Measurements from ENCODE around the gene ZNF581. TPM values are rescaled to one million over a fixed set of nuclear protein-coding genes. Genes with fewer than 3 reads are reported as not detected.

The ZNF581 gene
- total RNA-seq, 3 donors from 2014 or later: 10.7 to 16.8 (median 16.7) TPM

DNA sequence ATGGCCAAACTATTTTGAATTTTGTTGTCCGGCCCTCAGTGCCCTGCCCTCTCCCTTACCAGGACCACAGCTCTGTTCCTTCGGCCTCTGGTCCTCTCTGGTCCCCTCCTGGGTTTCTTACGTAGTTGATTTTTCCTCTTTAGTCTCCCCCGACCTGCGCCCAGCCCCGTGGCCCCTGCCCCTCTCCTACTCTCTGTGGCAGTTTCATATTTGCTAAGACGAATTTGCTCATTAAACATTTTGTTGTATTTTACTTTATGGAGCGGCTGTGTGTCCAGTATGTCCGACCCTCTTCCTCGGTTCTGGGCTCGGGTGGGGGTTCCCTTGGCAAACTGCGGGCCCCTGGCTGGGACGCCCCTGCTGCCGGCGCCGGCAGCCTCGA is 31.0 kb downstream of the ZNF581 start:
- H3K9me3 ChIP-seq: no peaks in the 10 kb centered on the region
- intact Hi-C loops (cut with DNase I; ENCODE audit: low total_unique reads): no loop called here
- H3K36me3 ChIP-seq: peaks cover 12% of the 10 kb centered on the region
- H3K4me1 ChIP-seq: peaks cover 0 to 26% of the 10 kb centered on the region in 2 donors
- DNase-seq (ENCODE audit: low spot score in 2 of 2): no peak
- H3K27ac ChIP-seq: peak overlapping the region; percentile 91 to 96
- H3K27me3 ChIP-seq: no peaks in the 10 kb centered on the region
- peak overlapping the region; percentile 77 to 100 (median 98) for H3K4me3 ChIP-seq
- TF ChIP-seq, protein P1, sequence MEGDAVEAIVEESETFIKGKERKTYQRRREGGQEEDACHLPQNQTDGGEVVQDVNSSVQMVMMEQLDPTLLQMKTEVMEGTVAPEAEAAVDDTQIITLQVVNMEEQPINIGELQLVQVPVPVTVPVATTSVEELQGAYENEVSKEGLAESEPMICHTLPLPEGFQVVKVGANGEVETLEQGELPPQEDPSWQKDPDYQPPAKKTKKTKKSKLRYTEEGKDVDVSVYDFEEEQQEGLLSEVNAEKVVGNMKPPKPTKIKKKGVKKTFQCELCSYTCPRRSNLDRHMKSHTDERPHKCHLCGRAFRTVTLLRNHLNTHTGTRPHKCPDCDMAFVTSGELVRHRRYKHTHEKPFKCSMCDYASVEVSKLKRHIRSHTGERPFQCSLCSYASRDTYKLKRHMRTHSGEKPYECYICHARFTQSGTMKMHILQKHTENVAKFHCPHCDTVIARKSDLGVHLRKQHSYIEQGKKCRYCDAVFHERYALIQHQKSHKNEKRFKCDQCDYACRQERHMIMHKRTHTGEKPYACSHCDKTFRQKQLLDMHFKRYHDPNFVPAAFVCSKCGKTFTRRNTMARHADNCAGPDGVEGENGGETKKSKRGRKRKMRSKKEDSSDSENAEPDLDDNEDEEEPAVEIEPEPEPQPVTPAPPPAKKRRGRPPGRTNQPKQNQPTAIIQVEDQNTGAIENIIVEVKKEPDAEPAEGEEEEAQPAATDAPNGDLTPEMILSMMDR (IDR thresholded peaks at IDR 0.05): no peak
- TF ChIP-seq POLR2A (IDR thresholded peaks at IDR 0.05): no peak
- no peak for TF ChIP-seq POLR2AphosphoS5 (IDR thresholded peaks at IDR 0.05)

DNA sequence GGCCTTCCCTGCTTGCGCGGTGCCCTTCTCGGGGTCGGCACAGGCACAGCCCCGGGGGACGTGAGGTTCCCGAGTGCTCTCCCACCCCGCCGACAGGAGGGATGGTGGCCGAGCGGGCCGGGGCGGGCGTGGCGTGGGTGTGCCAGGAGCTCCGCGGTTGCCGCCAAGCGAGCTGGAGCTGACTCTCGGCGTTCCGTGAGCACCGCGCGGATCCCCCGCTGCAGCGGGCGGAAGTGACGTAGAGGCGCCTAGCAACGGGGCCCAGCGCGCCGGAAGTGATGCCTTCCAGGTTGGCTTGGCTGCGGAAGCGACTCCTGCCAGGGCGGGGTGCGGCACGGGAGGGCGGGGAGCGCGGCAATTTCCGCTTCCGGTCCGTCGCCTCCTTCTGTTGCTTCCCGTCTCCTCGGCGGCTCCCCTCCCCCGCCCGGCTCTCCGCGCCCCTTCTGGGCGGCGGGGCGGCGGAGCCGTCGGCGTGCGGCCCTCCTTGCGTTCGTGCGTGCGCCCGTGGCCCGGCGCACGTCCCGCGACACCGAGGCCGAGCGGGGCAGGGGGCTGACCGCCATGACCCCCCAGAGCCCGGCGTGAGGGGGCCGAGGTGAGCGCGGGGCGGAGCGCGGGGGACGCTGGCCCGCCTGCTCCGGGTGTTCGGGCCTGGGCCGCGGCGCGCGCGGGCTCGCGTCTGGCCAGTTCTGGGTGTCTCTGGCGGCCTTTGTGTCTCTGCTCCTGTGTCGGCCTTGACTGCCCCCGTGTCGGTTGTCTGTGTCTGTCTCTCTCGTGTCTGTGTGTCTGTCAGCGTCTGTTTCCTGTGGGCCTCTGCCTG is 31.6 kb downstream of the ZNF581 start, which contains the start of gene EPN1:
TSS of gene EPN1 (plus strand) at position 386 of the 820 bp plus-strand sequence. CDS start 3,402 bp downstream, outside the sequence.
- intact Hi-C loops (cut with DNase I; ENCODE audit: low total_unique reads): no loop called here
- DNase-seq (ENCODE audit: low spot score in 2 of 2): peak; percentile 91 to 96
- H3K4me3 ChIP-seq: peak within 1 kb of the TSS; percentile 77 to 100 (median 98)
- TF ChIP-seq POLR2AphosphoS5 (IDR thresholded peaks at IDR 0.05): peak; percentile 61 to 87 (median 63)
- TF ChIP-seq, protein P1 (IDR thresholded peaks at IDR 0.05): no peak
- H3K27ac ChIP-seq: peak within 1 kb of the TSS; percentile 91 to 96
- no peaks in the 10 kb centered on the region for H3K9me3 ChIP-seq
- H3K36me3 ChIP-seq: peaks cover 6% of the 10 kb centered on the region
- H3K27me3 ChIP-seq: no peaks in the 10 kb centered on the region
- H3K4me1 ChIP-seq: peaks cover 0 to 26% of the 10 kb centered on the region in 2 donors

DNA sequence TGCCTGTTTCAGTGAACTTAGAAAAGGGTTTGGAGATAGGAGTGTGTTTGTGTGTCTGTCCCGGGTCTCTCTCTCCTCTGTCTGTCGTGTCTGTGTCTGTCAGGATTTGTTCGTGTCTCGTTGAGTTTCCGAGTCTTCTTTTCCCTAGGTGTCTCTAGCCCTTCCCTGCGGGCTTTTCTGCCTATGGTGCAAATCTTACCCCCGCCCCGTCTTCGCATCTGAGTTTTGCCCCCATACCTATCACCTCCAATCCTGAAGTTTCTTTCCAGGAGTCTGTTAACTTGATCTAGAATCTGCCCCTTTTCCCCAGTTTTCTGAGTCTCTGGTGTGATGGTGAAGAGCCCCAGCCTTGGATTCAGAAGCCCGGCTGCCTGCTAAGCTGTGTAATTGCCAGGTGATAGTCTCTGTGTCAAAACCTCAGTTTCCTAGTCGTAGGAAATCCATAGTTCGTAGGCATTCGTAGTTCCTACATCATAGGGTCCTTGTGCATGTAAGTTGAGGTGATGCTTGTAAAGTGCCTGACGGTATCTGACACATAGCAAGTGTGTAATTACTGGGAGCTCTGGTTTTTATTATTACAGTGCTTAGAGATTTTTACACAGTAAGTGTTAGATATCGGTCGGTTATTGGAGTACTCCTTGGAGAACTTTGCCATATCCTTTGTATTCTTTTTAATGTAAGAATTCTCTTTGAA is 32.4 kb downstream of the ZNF581 start:
- Histone ChIP-seq H3K4me1 (peaks cover 0 to 26% of the 10 kb centered on the region in 2 donors), H3K9me3 (no peaks in the 10 kb centered on the region), H3K27ac (peak overlapping the region; percentile 91 to 96), H3K27me3 (no peaks in the 10 kb centered on the region), H3K36me3 (peaks cover 11% of the 10 kb centered on the region), H3K4me3 (peak overlapping the region; percentile 77 to 100 (median 98))
- TF ChIP-seq POLR2AphosphoS5 (IDR thresholded peaks at IDR 0.05): no peak
- TF ChIP-seq, protein P1 (IDR thresholded peaks at IDR 0.05): no peak
- no peak for TF ChIP-seq POLR2A (IDR thresholded peaks at IDR 0.05)
- DNase-seq (ENCODE audit: low spot score in 2 of 2): no peak
- intact Hi-C loops (cut with DNase I; ENCODE audit: low total_unique reads): no loop called here

DNA sequence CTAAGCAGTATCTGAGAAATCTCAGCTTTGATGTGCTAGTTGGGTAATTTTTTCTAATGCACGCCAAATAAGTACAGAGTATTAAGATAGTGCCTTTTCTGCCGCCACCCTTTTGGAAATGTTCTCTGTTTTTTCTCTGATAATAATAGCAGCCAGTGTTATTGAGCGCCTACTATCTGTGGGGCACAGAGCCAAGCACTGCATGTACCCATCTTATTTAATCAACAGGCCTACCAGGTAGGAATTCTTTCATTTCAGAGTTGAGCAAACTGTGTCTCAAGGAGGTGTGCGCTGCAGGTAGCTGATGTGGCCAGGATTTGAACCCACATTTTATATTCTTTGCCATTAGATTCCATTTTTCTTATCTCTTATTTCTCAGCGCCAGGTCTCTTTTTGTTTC is 32.9 kb downstream of the ZNF581 start:
- Histone ChIP-seq H3K9me3 (no peaks in the 10 kb centered on the region), H3K27me3 (no peaks in the 10 kb centered on the region), H3K36me3 (peaks cover 11% of the 10 kb centered on the region), H3K4me3 (peak overlapping the region in 2 of 3 donors; percentile 98 to 100), H3K27ac (no peak overlapping the region), H3K4me1 (peaks cover 0 to 26% of the 10 kb centered on the region in 2 donors)
- DNase-seq (ENCODE audit: low spot score in 2 of 2): no peak
- no peak for TF ChIP-seq POLR2A (IDR thresholded peaks at IDR 0.05)
- TF ChIP-seq, protein P1 (IDR thresholded peaks at IDR 0.05): no peak
- intact Hi-C loops (cut with DNase I; ENCODE audit: low total_unique reads): no loop called here
